K562 (cell line): ENCODE measurements around the gene ZCCHC14. TPM values are rescaled to one million over a fixed set of nuclear protein-coding genes. Genes with fewer than 3 reads are reported as not detected.

Experiments used
- GABPA ChIP-seq: fragments of 200-800 bp; sonication (Bioruptor generic); conservative IDR thresholded peaks from 2 replicates; pipeline ENCODE4 v1.6.1; 2016; ENCODE audit warnings: low read depth, missing genetic modification characterization, missing compliant biosample characterization
- GABPB1 ChIP-seq: sonication (generic); formaldehyde crosslinking; IDR thresholded peaks from 2 replicates; pipeline ENCODE4 v1.8.0; 2022; ENCODE audit warnings: mild to moderate bottlenecking, missing genetic modification reagents
- KLF6 ChIP-seq: fragments of 250-450 bp; sonication (Bioruptor Pico); IDR thresholded peaks from 2 replicates; pipeline ENCODE4 v1.4.0; 2020; ENCODE audit warnings: mild to moderate bottlenecking, moderate library complexity, borderline replicate concordance
- NFIC ChIP-seq: fragments of 450-650 bp; IDR thresholded peaks from 2 replicates; pipeline ENCODE4 v1.6.1; 2017; ENCODE audit warnings: mild to moderate bottlenecking, inconsistent platforms
- NRF1 ChIP-seq, 2 experiments: fragments of 450-650 bp; IDR thresholded peaks in 1 of 2; conservative IDR thresholded peaks in 1 of 2; 2 replicates each; pipeline ENCODE4 v1.6.1; 2014; ENCODE audit warnings: mild to moderate bottlenecking in 2 of 2
- RBM39 ChIP-seq: fragments of 200-400 bp; formaldehyde crosslinking; optimal IDR thresholded peaks from 2 replicates; pipeline ENCODE3; 2018; ENCODE audit warnings: low read depth, low read length
- ZNF584 ChIP-seq: fragments of 200-800 bp; sonication (Bioruptor generic); IDR thresholded peaks from 2 replicates; pipeline ENCODE4 v1.6.1; 2016; ENCODE audit warnings: low read depth, mild to moderate bottlenecking, missing genetic modification characterization, missing compliant biosample characterization
- ZNF668 ChIP-seq: fragments of 250-450 bp; sonication (Bioruptor Pico); IDR thresholded peaks from 2 replicates; pipeline ENCODE4 v1.8.0; 2022; ENCODE audit warnings: mild to moderate bottlenecking, inconsistent platforms
- polyA plus RNA-seq, 8 experiments: library from polyadenylated mRNA; depleted of rRNA in 4 of 8; stranded (reverse) in 5 of 8; unstranded in 3 of 8; fragments of >200 nt; fragmentation: Nextera tagmentation in 2 of 8; fragmentation: Illumina TruSeq in 1 of 8; extraction: Ambion mirVana in 2 of 8; extraction: Trizol in 1 of 8; gene quantifications; 2 replicates each; pipeline versions ENCODE4 v1.2.1 to v1.2.3, GENCODE V29; 2011 to 2014; ENCODE audit warnings: inconsistent platforms in 1 of 8, missing spikeins in 1 of 8
- total RNA-seq, 7 experiments: library from RNA; depleted of rRNA in 6 of 7; stranded (reverse); fragments of >200 nt in 6 of 7; fragmentation: Illumina TruSeq in 2 of 7; extraction: Trizol in 2 of 7; gene quantifications; 2 replicates each; pipeline versions ENCODE4 v1.2.1 to v1.2.3, GENCODE V29; 2011 to 2021; ENCODE audit warnings: low replicate concordance in 1 of 7
- TF ChIP-seq, protein P1 (sequence below): sonication (generic); formaldehyde crosslinking; IDR thresholded peaks from 2 replicates; pipeline ENCODE4 v1.5.0; 2020; ENCODE audit warnings: missing genetic modification reagents
- TF ChIP-seq, protein P2 (sequence below), 2 experiments: fragments of 450-650 bp in 1 of 2; sonication (generic) in 1 of 2; formaldehyde crosslinking in 1 of 2; IDR thresholded peaks; 2 replicates each; pipeline versions ENCODE4 v1.7.1 to v1.9.0; 2016 to 2022; ENCODE audit warnings: inconsistent platforms in 1 of 2, mild to moderate bottlenecking in 1 of 2, missing genetic modification reagents in 1 of 2
- TF ChIP-seq, protein P3 (sequence below), 3 experiments: fragments of 200-800 bp in 1 of 3; fragments of 250-450 bp in 1 of 3; fragments of 450-650 bp in 1 of 3; sonication (Bioruptor Pico) in 1 of 3; sonication (Bioruptor generic) in 1 of 3; formaldehyde crosslinking in 1 of 3; IDR thresholded peaks; 2 replicates each; pipeline versions ENCODE4 v1.6.1 to v1.8.0; 2016 to 2022; ENCODE audit warnings: mild to moderate bottlenecking in 2 of 3, missing genetic modification characterization in 2 of 3, missing compliant biosample characterization in 1 of 3, moderate library complexity in 1 of 3

The ZCCHC14 gene
- total and polyA plus RNA-seq, 9 of the 15 experiments (the other 6 are each of a cell fraction or from before 2014, with no cell fraction given): 1.5 to 12.4 (median 2.9) TPM

DNA sequence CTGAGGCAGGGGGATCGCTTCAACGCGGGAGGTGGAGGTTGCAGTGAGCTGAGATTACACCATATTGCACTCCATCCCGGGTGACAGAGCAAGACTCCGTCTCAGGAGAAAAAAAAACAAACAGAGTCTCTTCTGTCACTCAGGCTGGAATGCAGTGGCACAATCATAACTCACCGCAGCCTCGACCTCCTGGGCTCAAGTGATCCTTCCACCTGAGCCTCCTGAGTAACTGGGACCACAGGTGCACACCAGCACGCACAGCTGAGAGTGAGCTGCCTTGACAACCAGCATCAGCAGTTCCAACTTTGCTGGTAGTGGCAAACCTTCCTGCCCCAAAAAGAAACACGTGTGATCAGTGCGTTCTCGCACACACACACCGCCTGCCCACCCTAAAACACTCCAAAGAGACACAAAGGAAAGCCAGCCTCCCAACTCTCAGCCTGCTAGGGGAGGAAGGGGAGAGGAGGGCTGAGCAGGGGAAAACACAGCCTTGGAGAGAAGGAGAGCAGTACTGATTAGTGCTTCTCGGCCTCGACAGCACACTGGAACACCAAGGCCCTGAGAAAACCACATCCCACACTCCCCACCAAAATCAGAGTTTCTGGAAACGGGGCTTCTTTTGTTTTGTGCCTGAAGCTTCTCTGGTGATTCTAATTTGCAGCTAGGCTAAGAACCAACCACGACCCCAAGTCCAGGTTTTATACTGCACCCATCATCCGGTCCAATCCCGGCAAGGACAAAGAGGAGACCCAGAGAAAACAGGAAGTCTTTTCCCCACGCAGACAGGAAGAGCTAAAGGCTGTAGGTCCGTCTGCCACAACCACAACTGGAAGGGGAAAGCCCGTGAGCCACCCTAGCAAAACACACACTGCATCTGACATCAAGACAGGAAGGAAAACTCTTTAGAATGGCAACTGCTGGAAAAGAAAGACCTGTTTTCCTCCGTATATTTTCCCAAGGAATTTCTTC is 28.8 kb downstream of the ZCCHC14 start (continued):
- TF ChIP-seq GABPB1 (CRISPR knock-in tag) (peak; percentile 44; the same call in 1 of the 2 replicates), ZNF584 (CRISPR knock-in tag) (0 out of 2 replicates have a peak, but pooled peaks have one; percentile 67), GABPA (tag) (peak; percentile 75), NFIC (no peak), KLF6 (CRISPR knock-in tag) (0 out of 2 replicates have a peak, but pooled peaks have one; percentile 37), ZNF668 (CRISPR knock-in tag) (no peak), NRF1 (conservative IDR thresholded peaks at IDR 0.05 in 1 of 2, IDR thresholded peaks at IDR 0.05 in 1 of 2) (0 out of 4 replicates have a peak, but pooled peaks of 1 of the 2 experiments have one; percentile 26), RBM39 (no peak)
- TF ChIP-seq, protein P1, sequence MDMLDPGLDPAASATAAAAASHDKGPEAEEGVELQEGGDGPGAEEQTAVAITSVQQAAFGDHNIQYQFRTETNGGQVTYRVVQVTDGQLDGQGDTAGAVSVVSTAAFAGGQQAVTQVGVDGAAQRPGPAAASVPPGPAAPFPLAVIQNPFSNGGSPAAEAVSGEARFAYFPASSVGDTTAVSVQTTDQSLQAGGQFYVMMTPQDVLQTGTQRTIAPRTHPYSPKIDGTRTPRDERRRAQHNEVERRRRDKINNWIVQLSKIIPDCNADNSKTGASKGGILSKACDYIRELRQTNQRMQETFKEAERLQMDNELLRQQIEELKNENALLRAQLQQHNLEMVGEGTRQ (CRISPR knock-in tag): no peak
- TF ChIP-seq, protein P2, sequence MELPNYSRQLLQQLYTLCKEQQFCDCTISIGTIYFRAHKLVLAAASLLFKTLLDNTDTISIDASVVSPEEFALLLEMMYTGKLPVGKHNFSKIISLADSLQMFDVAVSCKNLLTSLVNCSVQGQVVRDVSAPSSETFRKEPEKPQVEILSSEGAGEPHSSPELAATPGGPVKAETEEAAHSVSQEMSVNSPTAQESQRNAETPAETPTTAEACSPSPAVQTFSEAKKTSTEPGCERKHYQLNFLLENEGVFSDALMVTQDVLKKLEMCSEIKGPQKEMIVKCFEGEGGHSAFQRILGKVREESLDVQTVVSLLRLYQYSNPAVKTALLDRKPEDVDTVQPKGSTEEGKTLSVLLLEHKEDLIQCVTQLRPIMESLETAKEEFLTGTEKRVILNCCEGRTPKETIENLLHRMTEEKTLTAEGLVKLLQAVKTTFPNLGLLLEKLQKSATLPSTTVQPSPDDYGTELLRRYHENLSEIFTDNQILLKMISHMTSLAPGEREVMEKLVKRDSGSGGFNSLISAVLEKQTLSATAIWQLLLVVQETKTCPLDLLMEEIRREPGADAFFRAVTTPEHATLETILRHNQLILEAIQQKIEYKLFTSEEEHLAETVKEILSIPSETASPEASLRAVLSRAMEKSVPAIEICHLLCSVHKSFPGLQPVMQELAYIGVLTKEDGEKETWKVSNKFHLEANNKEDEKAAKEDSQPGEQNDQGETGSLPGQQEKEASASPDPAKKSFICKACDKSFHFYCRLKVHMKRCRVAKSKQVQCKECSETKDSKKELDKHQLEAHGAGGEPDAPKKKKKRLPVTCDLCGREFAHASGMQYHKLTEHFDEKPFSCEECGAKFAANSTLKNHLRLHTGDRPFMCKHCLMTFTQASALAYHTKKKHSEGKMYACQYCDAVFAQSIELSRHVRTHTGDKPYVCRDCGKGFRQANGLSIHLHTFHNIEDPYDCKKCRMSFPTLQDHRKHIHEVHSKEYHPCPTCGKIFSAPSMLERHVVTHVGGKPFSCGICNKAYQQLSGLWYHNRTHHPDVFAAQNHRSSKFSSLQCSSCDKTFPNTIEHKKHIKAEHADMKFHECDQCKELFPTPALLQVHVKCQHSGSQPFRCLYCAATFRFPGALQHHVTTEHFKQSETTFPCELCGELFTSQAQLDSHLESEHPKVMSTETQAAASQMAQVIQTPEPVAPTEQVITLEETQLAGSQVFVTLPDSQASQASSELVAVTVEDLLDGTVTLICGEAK (IDR thresholded peaks at IDR 0.05): peak; percentile 64
- TF ChIP-seq, protein P2 (CRISPR knock-in tag; IDR thresholded peaks at IDR 0.05): no peak
- TF ChIP-seq, protein P3, sequence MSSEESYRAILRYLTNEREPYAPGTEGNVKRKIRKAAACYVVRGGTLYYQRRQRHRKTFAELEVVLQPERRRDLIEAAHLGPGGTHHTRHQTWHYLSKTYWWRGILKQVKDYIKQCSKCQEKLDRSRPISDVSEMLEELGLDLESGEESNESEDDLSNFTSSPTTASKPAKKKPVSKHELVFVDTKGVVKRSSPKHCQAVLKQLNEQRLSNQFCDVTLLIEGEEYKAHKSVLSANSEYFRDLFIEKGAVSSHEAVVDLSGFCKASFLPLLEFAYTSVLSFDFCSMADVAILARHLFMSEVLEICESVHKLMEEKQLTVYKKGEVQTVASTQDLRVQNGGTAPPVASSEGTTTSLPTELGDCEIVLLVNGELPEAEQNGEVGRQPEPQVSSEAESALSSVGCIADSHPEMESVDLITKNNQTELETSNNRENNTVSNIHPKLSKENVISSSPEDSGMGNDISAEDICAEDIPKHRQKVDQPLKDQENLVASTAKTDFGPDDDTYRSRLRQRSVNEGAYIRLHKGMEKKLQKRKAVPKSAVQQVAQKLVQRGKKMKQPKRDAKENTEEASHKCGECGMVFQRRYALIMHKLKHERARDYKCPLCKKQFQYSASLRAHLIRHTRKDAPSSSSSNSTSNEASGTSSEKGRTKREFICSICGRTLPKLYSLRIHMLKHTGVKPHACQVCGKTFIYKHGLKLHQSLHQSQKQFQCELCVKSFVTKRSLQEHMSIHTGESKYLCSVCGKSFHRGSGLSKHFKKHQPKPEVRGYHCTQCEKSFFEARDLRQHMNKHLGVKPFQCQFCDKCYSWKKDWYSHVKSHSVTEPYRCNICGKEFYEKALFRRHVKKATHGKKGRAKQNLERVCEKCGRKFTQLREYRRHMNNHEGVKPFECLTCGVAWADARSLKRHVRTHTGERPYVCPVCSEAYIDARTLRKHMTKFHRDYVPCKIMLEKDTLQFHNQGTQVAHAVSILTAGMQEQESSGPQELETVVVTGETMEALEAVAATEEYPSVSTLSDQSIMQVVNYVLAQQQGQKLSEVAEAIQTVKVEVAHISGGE (CRISPR knock-in tag; IDR thresholded peaks at IDR 0.05): peak in 1 of 3 experiments; percentile 82; a peak in 3 of 6 replicates
